IMR-90 (cell line): Measurements from ENCODE around the gene ABCC8. TPM values are rescaled to one million over a fixed set of nuclear protein-coding genes. Genes with fewer than 3 reads are reported as not detected.

Source experiments
- ATAC-seq: fragments of 200-7000 bp; cut with Tn5 transposase; 2 replicates; pipeline ENCODE4 v1.9.1; 2020; ENCODE audit warnings: low read depth, mild to moderate bottlenecking, moderate library complexity
- BruUV-seq: library from RNA; stranded (reverse); fragments of 400-500 nt; replicated peaks from 2 replicates; lab custom pipeline; 2021; lab: Mats Ljungman, UMichigan
- CTCF ChIA-PET: fragments of 300-600 bp; formaldehyde crosslinking; extraction: SDS; loops from one replicate; lab custom pipeline; 2021; ENCODE audit warnings: antibody characterized with exemption; lab: Yijun Ruan, JAX
- POLR2A ChIA-PET: fragments of 300-600 bp; sonication (Branson Sonifier 250); formaldehyde crosslinking; loops from one replicate; lab custom pipeline; 2022; ENCODE audit warnings: antibody characterized with exemption; ENCODE audit not compliant: unreplicated experiment; lab: Charles Lee
- DNase-seq: peaks from one replicate; pipeline ENCODE4 v3.0.0; 2013
- H2AFZ ChIP-seq: replicated peaks from 2 replicates; pipeline ENCODE3; 2013; ENCODE audit warnings: low read length, mild to moderate bottlenecking; ENCODE audit not compliant: poor library complexity
- H2AK5ac ChIP-seq: 2 replicates; pipeline ENCODE4 v1.6.1; 2013; ENCODE audit warnings: low read depth, low read length, inconsistent platforms
- H2AK9ac ChIP-seq: replicated peaks from 2 replicates; pipeline ENCODE3; 2013; ENCODE audit warnings: mild to moderate bottlenecking, low read depth, low read length, moderate library complexity; ENCODE audit not compliant: poor library complexity
- H2BK120ac ChIP-seq: 2 replicates; pipeline ENCODE4 v1.6.1; 2013; ENCODE audit warnings: low read depth, low read length, inconsistent platforms
- H2BK15ac ChIP-seq: 3 replicates; pipeline ENCODE4 v1.6.1; 2013; ENCODE audit warnings: low read depth, low read length, inconsistent platforms
- H2BK20ac ChIP-seq: 2 replicates; pipeline ENCODE4 v1.6.1; 2013; ENCODE audit warnings: low read depth, mild to moderate bottlenecking, inconsistent platforms, low read length, moderate library complexity
- H2BK5ac ChIP-seq: 2 replicates; pipeline ENCODE4 v1.6.1; 2013; ENCODE audit warnings: mild to moderate bottlenecking, low read depth, low read length, inconsistent platforms; ENCODE audit not compliant: poor library complexity, severe bottlenecking
- H3K14ac ChIP-seq: replicated peaks from 2 replicates; pipeline ENCODE4 v1.6.1; 2013; ENCODE audit warnings: low read depth, low read length, inconsistent platforms
- H3K18ac ChIP-seq: 2 replicates; pipeline ENCODE4 v1.6.1; 2013; ENCODE audit warnings: low read depth, low read length, control low read depth
- H3K23ac ChIP-seq: 2 replicates; pipeline ENCODE4 v1.6.1; 2013; ENCODE audit warnings: low read depth, low read length, inconsistent platforms
- H3K27ac ChIP-seq: 2 replicates; pipeline ENCODE4 v1.5.1; 2013; ENCODE audit warnings: mild to moderate bottlenecking, control low read depth, low read length; ENCODE audit not compliant: insufficient read depth
- H3K27me3 ChIP-seq: 2 replicates; pipeline ENCODE4 v1.6.1; 2013; ENCODE audit warnings: low read length; ENCODE audit not compliant: control insufficient read depth, insufficient read depth
- H3K36me3 ChIP-seq: 2 replicates; pipeline ENCODE4 v1.6.1; 2013; ENCODE audit warnings: low read length, mixed read lengths; ENCODE audit not compliant: control insufficient read depth, insufficient read depth
- H3K4ac ChIP-seq: 2 replicates; pipeline ENCODE4 v1.6.1; 2013; ENCODE audit warnings: low read depth, low read length, inconsistent platforms
- H3K4me1 ChIP-seq: 2 replicates; pipeline ENCODE4 v1.6.1; 2013; ENCODE audit warnings: low read length, mixed read lengths; ENCODE audit not compliant: control insufficient read depth, insufficient read depth
- H3K4me2 ChIP-seq: 2 replicates; pipeline ENCODE4 v1.6.1; 2013; ENCODE audit warnings: low read depth, mild to moderate bottlenecking, control low read depth, low read length, moderate library complexity
- H3K4me3 ChIP-seq: 2 replicates; pipeline ENCODE4 v1.5.1; 2013; ENCODE audit warnings: low read depth, mild to moderate bottlenecking, control low read depth, low read length, moderate library complexity; ENCODE audit not compliant: insufficient read depth
- H3K56ac ChIP-seq: 2 replicates; pipeline ENCODE4 v1.6.1; 2013; ENCODE audit warnings: low read length, inconsistent platforms; ENCODE audit not compliant: insufficient read depth; ENCODE audit errors: extremely low read depth
- H3K79me1 ChIP-seq, 2 experiments: 2 replicates each; pipeline ENCODE4 v1.6.1; 2013; ENCODE audit warnings: low read length in 2 of 2, inconsistent platforms in 1 of 2, low read depth in 1 of 2
- H3K9ac ChIP-seq: 2 replicates; pipeline ENCODE4 v1.6.1; 2013; ENCODE audit warnings: low read depth, low read length, control low read depth
- H3K9me1 ChIP-seq: 2 replicates; pipeline ENCODE4 v1.6.1; 2013; ENCODE audit warnings: low read length, inconsistent platforms; ENCODE audit not compliant: insufficient read depth
- H3K9me3 ChIP-seq: 2 replicates; pipeline ENCODE4 v1.6.1; 2013; ENCODE audit warnings: low read length; ENCODE audit not compliant: control insufficient read depth, insufficient read depth
- H4K20me1 ChIP-seq: 2 replicates; pipeline ENCODE4 v1.6.1; 2013; ENCODE audit warnings: low read length, inconsistent platforms; ENCODE audit not compliant: insufficient read depth
- H4K5ac ChIP-seq: 2 replicates; pipeline ENCODE4 v1.6.1; 2013; ENCODE audit warnings: mild to moderate bottlenecking, low read depth, low read length, control low read depth
- H4K8ac ChIP-seq, 2 experiments: 2 replicates each; pipeline ENCODE4 v1.6.1; 2013; ENCODE audit warnings: low read depth in 2 of 2, low read length in 2 of 2, control low read depth in 1 of 2, inconsistent platforms in 1 of 2
- H4K91ac ChIP-seq: 2 replicates; pipeline ENCODE4 v1.6.1; 2013; ENCODE audit warnings: low read depth, low read length, inconsistent platforms; ENCODE audit not compliant: insufficient read depth
- MAZ ChIP-seq: IDR thresholded peaks from 2 replicates; pipeline ENCODE4 v1.6.1; 2012; ENCODE audit warnings: low read depth, mild to moderate bottlenecking, low read length, improper control_type of control experiment, moderate library complexity, borderline replicate concordance
- POLR2A ChIP-seq: IDR thresholded peaks from 2 replicates; pipeline ENCODE4 v1.6.1; 2012; ENCODE audit warnings: mild to moderate bottlenecking, low read depth, low read length
- RAD21 ChIP-seq: IDR thresholded peaks from 2 replicates; pipeline ENCODE4 v1.6.1; 2012; ENCODE audit warnings: low read length, improper control_type of control experiment
- WGBS, 2 experiments: methylation state at CpG; one replicate each; pipeline versions ENCODE4 v1.1.5 to v1.1.7; 2013; ENCODE audit warnings: missing lambda C conversion rate in 2 of 2; ENCODE audit not compliant: insufficient read length in 1 of 2; ENCODE audit errors: extremely low coverage in 2 of 2; 5-methylcytosine and 5-hydroxymethylcytosine counted together
- dilution Hi-C: fragments of 300-500 bp; cut with HindIII; formaldehyde crosslinking; loops from one replicate; pipeline ENCODE4 v1.14.3; 2018; ENCODE audit warnings: low sequenced_read_pairs; ENCODE audit not compliant: unreplicated experiment
- in situ Hi-C: fragments of 300-500 bp; cut with MboI; formaldehyde crosslinking; loops from 3 replicates; pipeline ENCODE4 v1.14.3; 2019; ENCODE audit warnings: low sequenced_read_pairs, inconsistent platforms, mixed read lengths
- intact Hi-C: fragments of 100-400 bp; cut with micrococcal nuclease; formaldehyde crosslinking; loops from 2 replicates; pipeline ENCODE4 v1.10.0; 2022
- polyA plus RNA-seq, 3 experiments: library from polyadenylated mRNA; depleted of rRNA; stranded (reverse); fragments of >200 nt; gene quantifications; 2 replicates each; pipeline ENCODE4 v1.2.3, GENCODE V29; 2012; ENCODE audit warnings: low replicate concordance in 1 of 3
- total RNA-seq: library from RNA; depleted of rRNA; stranded (reverse); fragments of >200 nt; gene quantifications from 2 replicates; pipeline ENCODE4 v1.2.3, GENCODE V29; 2012

The ABCC8 gene
- total and polyA plus RNA-seq, 2 of the 4 experiments (the other 2 are of a cell fraction) = not detected

DNA sequence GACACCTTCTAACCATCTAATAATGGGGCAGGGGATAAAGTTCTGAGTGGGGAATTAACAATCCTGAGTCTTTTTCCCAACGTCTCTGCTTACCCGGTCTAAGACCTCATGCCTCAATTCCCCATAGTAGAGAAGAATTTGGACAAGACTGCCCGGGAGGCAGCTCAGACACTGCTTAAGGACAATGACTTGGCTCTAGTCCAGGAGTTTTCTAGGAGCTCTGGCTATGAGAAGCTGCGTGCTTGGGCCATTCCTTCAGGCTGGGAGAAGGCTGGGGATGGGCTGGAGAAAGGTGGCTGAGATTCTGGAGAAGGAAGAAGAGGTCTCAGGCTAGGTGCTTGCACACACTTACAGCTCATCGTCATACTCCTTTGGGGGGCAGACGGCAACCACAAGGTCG, 19.8 kb upstream of the ABCC8 start:
- no peak overlapping the region for H4K8ac ChIP-seq
- H2AK9ac ChIP-seq = no peak overlapping the region
- peaks cover 8% of the 10 kb centered on the region for H3K27me3 ChIP-seq
- no peak overlapping the region for H2AFZ ChIP-seq
- H3K9me3 ChIP-seq = no peaks in the 10 kb centered on the region
- no peak overlapping the region for H2BK20ac ChIP-seq
- no peak overlapping the region for H4K5ac ChIP-seq
- no peaks in the 10 kb centered on the region for H3K36me3 ChIP-seq
- H2AK5ac ChIP-seq = no peak overlapping the region
- no peak overlapping the region for H3K18ac ChIP-seq
- BruUV-seq = no TSS peak
- H2BK15ac ChIP-seq = no peak overlapping the region
- H3K4me1 ChIP-seq = no peaks in the 10 kb centered on the region
- intact Hi-C loops = no loop called here
- H4K20me1 ChIP-seq = no peaks in the 10 kb centered on the region
- in situ Hi-C loops = no loop called here
- no peak overlapping the region for H2BK5ac ChIP-seq
- DNase-seq (no peak), ATAC-seq (no peak)
- no peak overlapping the region for H3K56ac ChIP-seq
- no peak overlapping the region for H3K27ac ChIP-seq
- no peak overlapping the region for H4K91ac ChIP-seq
- no peaks in the 10 kb centered on the region for H3K79me1 ChIP-seq
- ChIA-PET POLR2A (no interaction called here), CTCF (no interaction called here)
- H3K9me1 ChIP-seq = no peaks in the 10 kb centered on the region
- dilution Hi-C loops = no loop called here
- 71% methylated on average over 4 of the region's 7 CpGs; no CpG with 5 or more reads in 1 of the 2 experiments for WGBS, 2 experiments
- no peak overlapping the region for H3K4me3 ChIP-seq
- H3K14ac ChIP-seq = no peak overlapping the region
- no peak overlapping the region for H3K4ac ChIP-seq
- no peak overlapping the region for H2BK120ac ChIP-seq
- H3K9ac ChIP-seq = no peak overlapping the region
- TF ChIP-seq POLR2A (no peak), RAD21 (no peak), MAZ (no peak)
- H3K4me2 ChIP-seq = no peak overlapping the region
- no peak overlapping the region for H3K23ac ChIP-seq
